GM10847 (cell line): ENCODE results near the gene B4GALT4.

Experiments used
- POLR2A ChIP-seq: IDR thresholded peaks from 2 replicates; pipeline ENCODE4 v1.6.1; 2011; ENCODE audit not compliant: insufficient read length; ENCODE audit errors: extremely low read depth

Gene B4GALT4

DNA sequence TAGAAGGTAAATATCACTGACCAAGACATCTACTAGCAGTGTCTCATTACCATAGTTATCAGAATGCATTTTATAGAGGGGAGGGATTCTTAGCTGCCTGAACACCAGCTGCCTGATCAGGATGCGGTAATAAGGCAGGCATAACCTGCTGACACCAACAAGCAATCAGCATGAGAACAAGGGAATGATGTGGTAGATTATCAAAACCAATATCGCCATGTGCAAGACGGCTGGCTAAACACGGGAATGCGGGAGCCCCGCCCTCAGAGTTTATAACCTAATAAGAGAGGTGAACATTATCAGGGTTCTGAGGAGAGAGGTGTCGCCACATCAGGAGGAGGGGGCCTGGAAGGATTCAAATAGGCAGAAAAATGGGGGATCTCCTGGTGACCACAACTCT, 20.5 kb downstream of the B4GALT4 start:
- TF ChIP-seq POLR2A: no peak

- no peak for TF ChIP-seq POLR2A
Observed at GRCh38 chr3:119219069-119219468, 21.6 kb downstream of the B4GALT4 start.

DNA sequence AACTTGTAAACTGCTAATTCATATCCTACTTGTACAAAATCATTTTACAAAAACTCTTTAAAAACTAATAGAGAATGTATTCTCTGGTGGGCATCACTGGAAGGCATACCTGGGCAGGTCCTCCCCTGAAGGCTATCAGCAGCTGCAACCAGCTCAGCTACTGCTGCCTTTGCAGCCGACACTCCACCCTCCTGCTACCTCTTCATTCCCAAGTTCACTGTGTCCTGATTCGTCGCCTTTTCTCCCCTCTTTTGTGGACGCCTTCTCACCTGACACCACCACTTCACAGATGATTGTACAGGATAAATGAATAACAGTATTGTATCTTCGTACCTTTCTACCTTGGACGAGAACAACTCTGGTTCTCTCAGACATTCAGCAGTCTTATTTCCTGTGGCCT, 28.9 kb downstream of the B4GALT4 start:
- TF ChIP-seq POLR2A: no peak

GRCh38 chr3:119211193-119211592, 29.5 kb downstream of the B4GALT4 start:
- no peak for TF ChIP-seq POLR2A

GRCh38 chr3:119207512-119207875, 33.2 kb downstream of the B4GALT4 start:
- no peak for TF ChIP-seq POLR2A

GRCh38 chr3:119206611-119207511, 33.8 kb downstream of the B4GALT4 start:
- no peak for TF ChIP-seq POLR2A

DNA sequence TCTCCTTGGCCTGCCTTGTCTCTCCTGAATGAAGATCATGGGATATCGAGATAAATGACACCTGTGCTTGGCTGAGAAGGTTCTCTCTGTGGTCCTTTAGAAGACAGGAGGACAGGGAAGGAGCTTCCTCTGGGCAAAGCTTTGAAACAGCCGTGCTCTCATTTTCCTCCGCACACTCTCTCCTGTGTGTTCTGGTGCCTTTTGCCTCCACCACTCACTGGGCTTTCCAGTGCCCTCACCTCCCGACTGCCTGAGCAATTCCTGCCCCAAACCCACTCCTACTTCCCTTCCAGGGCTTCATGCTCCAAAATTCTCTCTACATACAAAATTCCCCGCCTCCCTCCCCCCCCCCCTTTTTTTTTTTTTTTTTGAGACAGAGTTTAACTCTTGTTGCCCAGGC, 35.0 kb downstream of the B4GALT4 start:
- TF ChIP-seq POLR2A: no peak

- TF ChIP-seq POLR2A: no peak
Observed at GRCh38 chr3:119205209-119205608, 35.5 kb downstream of the B4GALT4 start.

DNA sequence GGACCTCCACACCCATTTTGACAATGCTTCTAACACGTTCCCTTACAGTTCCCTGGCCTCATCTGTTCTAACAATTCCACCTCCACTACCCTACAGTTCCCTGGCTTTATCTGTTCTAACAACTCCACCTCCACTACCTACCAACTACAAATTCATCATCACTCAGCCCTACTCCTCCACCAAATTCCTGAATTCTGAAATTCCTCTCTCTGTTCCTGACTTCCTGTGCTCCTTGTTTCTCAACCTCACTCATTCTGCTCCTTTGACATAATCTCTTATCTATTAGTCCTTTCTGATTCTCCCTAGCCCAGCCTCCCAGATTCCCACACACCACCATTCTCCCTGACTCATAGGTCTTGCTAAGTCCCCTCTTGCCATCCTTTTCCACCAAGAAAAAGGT, 44.8 kb downstream of the B4GALT4 start:
- no peak for TF ChIP-seq POLR2A

DNA sequence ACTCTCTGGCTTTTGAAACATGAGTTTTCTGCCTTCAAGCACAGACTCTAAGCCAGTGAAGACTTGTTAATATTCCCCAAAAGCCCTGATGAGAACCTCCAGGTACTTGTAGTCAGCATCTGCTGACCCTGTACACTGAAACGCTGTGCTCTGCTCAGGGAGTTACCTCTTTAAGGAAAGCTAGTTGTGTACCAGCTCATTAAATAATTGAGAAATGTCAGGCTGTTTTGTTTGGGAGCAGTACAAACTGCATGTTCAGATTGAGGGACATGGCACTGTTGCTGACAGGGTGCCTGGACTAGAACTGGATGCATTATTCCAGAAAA, 45.6 kb downstream of the B4GALT4 start:
- TF ChIP-seq POLR2A: no peak

- TF ChIP-seq POLR2A: no peak
Observed at GRCh38 chr3:119194237-119195150, 46.2 kb downstream of the B4GALT4 start.

DNA sequence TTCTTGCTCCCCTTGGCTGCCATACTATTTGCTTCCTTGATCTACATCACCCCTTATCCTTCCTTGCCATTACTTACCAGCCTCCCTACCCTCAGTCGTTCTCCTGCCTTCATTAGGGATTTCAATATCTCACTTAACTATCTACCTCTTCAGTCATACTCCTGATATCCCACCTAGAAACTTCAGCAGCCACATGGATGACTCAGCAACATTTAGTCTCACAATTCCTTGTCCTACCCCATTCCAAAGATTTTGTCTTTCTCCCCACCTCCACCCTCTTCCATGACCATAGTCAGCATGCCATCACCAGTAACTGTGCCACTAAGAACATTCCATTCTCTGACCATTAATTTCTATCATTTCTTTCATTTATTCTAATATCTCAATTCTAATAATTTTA, 48.9 kb downstream of the B4GALT4 start:
- no peak for TF ChIP-seq POLR2A

- no peak for TF ChIP-seq POLR2A
Observed at GRCh38 chr3:119187266-119187665, 53.4 kb downstream of the B4GALT4 start.

- TF ChIP-seq POLR2A: no peak
Observed at GRCh38 chr3:119184796-119185570, 55.7 kb downstream of the B4GALT4 start.

- TF ChIP-seq POLR2A: no peak
Observed at GRCh38 chr3:119184111-119184510, 56.6 kb downstream of the B4GALT4 start.
